NCI-H187 treated with DMSO at 0.1 percent for 48 hours (cell line): ENCODE measurements around the gene UCKL1.
"Not testable (repeated sequence)": the region's sequence is repeated elsewhere in the genome, so short reads cannot be mapped to it uniquely, and the experiment has no call there.

ENCODE experiments used
- DNase-seq: peaks from one replicate; lab custom pipeline; 2025; lab: John Stamatoyannopoulos, UW

UCKL1 gene

GRCh38 chr20:63955827-63956663, at the start of gene UCKL1:
Gene UCKL1 (minus strand): TSS chr20:63956416. CDS start chr20:63956372, 44 bp downstream.
- peak; percentile 73 for DNase-seq

GRCh38 chr20:64005394-64005793, 49.2 kb upstream of the UCKL1 start:
- no peak for DNase-seq

GRCh38 chr20:64003960-64004725, 47.9 kb upstream of the UCKL1 start:
- DNase-seq: peak; percentile 92

- peak; percentile 33 for DNase-seq
Measured at GRCh38 chr20:64001607-64002011, 45.4 kb upstream of the UCKL1 start.

GRCh38 chr20:64000906-64001305, 44.7 kb upstream of the UCKL1 start:
- DNase-seq: no peak

- no peak for DNase-seq
Measured at GRCh38 chr20:63982937-63983336, 26.7 kb upstream of the UCKL1 start.

GRCh38 chr20:63980806-63981728, 24.9 kb upstream of the UCKL1 start, which contains the start of gene PRPF6:
Gene PRPF6 (plus strand): TSS chr20:63981132. CDS start chr20:63981246, 114 bp downstream.
- peak; percentile 92 for DNase-seq

GRCh38 chr20:63980317-63980805, 24.1 kb upstream of the UCKL1 start:
- DNase-seq: no peak

GRCh38 chr20:63979557-63980316, 23.5 kb upstream of the UCKL1 start, which contains the start of gene SAMD10:
Gene SAMD10 (minus strand): TSS chr20:63979642. CDS start chr20:63979467, 175 bp downstream.
- DNase-seq: no peak

- DNase-seq: no peak
Measured at GRCh38 chr20:63979229-63979556, 23.0 kb upstream of the UCKL1 start.

GRCh38 chr20:63978319-63979228, 22.4 kb upstream of the UCKL1 start:
- no peak for DNase-seq

- DNase-seq: no peak
Measured at GRCh38 chr20:63977739-63978276, 21.6 kb upstream of the UCKL1 start.

- DNase-seq: no peak
Measured at GRCh38 chr20:63976980-63977738, 20.9 kb upstream of the UCKL1 start.

- DNase-seq: not testable (repeated sequence)
Measured at GRCh38 chr20:63976511-63976910, 20.3 kb upstream of the UCKL1 start.

- no peak for DNase-seq
Measured at GRCh38 chr20:63974402-63975200, 18.4 kb upstream of the UCKL1 start.

- no peak for DNase-seq
Measured at GRCh38 chr20:63973636-63974401, 17.6 kb upstream of the UCKL1 start.

GRCh38 chr20:63973160-63973479, 16.9 kb upstream of the UCKL1 start:
- DNase-seq: no peak
